NCI-H345 (cell line): ENCODE measurements around the gene ALDH1A1.

Experiments used
- DNase-seq: peaks from one replicate; lab custom pipeline; 2025; lab: John Stamatoyannopoulos, UW

Gene ALDH1A1

DNA sequence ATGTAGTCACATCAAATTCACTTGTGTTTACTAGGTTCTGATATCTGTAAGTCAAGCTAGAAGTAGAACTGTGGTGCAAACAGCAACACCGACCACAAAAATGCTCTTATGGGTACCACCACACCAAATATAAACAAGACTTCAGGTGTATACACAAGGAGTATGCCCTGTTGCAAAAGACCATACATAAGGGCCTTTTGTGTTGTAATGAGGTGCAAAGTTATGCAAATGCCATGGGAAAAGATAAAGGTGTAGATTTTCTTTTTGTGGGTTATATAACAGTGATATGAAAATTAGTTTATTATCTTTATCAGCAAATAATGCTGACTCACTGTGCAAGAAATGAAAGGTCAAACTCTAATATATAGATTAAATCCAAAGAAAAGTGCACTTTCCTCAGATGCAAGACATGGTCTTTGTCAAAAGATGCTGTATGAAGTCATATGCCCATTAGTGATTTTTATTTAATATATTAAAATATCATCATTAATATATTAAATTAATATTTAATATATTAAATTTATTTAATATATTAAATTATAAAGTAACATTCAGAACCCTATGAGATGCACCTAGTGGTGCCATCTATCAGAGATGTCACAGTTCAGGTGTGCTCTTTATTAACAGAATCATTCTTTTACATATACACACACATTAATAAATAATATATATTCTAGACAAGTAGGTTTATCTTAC lies 26.7 kb upstream of the ALDH1A1 start:
- no peak for DNase-seq

DNA sequence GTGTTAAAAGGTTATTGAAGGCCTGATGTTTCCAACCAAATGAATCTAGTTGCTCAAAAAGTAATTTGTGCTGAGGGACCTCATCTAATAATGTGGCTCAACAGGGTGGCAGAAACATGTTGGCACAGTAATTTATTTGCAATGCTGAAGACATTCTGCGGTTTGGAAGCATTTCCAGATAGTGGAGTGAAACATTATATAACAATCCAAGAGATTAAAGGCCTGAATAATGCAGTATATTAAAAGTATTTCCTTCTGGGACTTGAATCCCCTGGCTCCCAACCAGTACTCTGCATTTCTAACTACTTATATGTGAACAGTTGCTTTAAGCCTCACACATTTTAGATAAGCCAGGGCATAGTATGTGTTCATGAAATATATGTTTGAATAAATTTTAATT lies 25.9 kb upstream of the ALDH1A1 start:
- DNase-seq = no peak

DNA sequence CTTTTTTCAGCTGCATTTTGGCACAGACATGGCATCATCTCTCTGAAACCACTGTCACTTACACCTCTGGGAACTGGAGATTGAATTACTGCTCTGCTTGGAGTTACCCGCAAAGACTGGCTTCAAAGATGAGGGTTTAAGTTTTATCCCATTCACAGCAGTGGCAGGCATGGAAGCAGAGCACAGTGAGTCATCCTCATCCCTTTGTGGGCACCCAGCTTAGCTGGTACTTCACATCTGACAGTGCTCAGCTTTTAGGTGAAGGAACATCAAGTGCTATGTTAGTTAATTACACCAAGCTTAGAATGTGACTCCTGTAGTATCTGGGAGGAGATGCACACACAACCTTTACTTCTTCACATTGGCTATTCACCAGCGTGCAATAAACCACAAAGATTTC lies 24.8 kb upstream of the ALDH1A1 start:
- DNase-seq = no peak

DNA sequence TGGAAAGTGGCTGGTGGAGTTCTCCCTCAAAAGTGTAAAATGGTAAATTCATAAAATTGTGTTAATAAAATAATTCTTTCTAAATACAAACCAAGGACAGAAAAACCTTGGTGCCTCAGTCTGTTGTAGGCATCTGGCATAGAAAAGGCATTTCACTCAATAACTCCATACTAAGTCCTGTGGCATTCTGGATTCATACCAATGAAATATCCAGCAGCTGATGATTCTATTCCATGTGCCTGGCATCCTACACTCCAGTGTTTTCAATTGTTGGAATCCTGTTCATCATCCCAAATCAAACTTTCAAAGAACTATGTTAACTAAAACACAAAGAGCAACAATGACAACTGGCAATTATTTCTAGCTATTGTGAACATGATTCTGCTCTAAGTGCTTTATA lies 21.6 kb upstream of the ALDH1A1 start:
- no peak for DNase-seq

DNA sequence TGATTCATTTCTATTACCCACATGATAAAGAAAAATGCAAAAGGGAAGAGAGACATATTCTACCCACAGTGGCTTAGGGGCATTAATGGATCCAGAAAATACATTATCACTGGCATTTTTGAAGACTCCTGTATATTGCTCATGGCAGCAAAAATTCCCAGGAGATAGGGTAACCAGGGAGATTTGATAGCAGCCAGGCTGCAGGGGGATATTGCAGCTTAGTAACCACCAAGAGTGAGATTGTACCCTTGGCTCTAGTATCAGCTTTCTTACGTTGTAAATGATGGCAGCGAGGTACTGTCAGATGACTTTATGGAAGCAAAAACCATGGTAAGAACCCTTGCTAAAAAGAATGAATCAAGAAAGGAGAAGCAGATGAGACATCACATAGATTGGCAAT lies 19.8 kb upstream of the ALDH1A1 start:
- DNase-seq = no peak

DNA sequence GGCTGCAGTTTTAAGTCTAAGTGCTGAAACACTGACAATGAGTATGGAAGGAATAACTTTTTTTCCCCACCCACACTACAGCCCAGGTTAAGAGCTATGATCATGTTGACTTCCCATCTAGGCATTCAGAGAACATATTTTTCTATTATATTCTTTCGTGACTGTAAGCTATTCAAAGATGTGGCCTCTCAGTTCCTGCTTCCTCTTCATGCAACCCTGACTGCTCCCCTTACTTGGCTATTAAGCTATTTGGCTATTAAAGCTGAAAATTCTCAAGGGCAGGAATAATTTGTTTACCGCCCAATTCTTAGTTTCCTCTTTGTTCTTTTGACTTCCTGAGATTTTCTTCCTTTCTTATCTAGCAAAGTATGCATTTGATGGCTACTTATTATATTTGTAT lies 18.6 kb upstream of the ALDH1A1 start:
- DNase-seq = no peak

DNA sequence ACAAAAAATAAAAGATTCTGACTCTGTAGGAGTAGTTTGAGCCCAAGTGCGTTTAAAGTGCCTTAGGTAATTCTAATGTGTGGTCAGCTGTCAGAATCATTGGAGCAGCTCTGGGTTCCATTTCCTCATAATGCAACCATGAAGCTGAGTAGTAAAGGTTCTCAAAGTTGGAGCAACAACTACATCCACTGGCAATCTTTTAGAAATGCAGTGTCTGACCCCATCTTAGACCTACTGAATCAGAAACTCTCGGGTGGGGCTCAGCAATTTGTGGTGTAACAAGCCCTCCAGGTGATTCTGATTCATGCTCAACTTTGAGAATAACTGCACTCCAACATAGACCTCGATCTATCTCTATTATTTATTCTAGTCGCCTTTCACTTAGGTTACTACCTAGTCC lies 7.6 kb upstream of the ALDH1A1 start:
- DNase-seq = no peak

DNA sequence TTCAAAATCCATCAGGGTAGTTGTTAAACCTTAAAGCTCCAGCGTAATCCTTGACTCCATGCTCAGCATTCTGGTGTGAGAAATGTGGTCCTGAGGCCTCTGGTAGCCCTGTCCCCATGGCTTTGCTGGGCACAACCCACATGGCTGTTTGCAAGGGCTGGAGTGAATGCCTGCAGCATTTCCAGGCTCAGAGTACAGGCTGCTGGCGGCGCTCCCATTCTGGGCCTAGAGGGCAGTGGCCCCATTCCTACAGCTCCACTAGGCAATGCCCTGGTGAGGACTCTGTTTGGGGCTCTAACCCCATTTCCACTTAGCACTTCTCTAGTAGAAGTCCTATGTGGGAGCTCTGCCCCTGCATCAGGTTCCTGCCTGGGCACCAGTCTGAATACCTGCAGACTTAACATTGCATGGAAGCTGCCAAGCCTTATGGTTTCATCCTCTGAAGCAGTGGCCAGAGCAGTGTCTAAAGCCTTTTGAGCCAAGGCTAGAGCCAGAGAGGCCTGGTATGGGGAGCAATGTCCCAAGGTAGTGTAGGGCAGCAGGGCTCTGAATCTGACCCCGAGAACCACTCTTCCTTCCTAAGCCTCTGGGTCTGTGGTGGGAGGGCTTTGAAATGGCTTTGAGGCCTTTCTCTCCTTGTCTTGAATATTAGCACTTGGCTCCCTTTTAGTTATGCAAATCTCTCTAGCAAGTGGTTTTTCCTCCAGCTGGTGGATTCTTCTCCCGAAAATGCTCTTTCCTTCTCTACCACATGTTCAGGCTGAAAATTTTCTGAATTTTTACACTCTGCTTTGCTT lies 5.8 kb upstream of the ALDH1A1 start:
- DNase-seq = no peak

DNA sequence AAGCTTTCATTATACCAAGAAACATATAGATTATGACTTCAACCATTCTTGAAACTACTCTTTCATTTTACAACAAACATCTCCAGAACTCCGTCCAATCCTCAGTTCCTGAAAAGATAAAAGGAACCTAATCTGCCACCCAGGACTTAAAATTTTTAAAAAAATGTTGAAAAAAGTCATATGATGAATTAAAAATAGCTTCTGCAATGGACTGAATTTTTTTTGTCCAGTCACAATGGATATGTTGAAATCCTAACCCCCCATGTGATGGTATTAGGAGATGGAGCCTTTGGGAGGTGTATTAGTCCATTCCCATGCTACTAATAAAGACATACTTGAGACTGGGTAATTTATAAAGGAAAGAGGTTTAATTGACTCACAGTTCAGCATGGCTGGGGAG lies 2.7 kb upstream of the ALDH1A1 start:
- DNase-seq = no peak

DNA sequence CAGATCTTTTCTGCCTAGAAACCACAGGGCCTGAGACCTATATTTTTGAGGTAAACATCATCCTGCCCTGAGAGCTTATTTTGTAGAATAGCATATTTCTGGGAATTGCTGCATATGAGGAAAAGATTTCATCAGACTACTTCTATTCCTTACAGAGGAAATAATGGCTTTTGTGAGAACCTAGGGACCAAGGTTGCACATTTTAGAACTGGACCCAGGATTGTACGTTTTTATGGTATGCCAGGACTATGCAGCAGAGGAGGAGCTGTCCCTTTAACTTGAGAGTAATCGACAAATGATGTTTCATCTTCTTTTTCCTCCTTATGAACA lies 2.2 kb upstream of the ALDH1A1 start:
- no peak for DNase-seq

DNA sequence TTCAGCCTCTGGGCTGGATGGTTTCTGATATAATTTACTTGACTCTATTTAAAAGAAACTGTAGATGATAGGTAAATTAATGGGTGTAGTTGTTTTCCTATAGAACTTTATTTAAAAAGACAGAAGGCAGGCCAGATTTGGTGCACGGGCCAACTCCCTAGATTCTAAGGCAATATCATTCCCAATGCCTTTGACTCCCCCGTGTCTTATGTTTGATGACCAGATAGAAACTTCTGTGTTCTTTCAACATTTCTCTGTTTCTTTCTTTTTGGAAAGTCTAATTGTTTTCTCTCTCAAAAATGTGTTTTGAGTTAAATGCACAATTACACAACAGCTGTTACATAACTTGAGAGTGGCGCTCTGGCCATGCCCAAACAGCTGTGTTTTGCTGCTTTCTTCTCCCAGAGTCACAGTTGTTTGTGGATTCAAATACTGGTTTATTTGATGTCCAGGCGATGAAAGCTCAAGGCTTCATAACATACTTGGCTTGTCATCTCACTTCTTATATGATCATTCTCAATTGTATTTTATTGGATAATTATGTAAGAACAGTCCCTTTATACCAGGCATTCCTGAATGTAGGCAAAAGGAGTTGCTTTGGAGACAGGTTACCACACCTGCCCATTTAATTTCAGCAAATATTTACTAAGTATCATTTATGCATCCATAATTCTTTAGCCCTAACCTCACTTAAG lies 1.7 kb upstream of the ALDH1A1 start:
- DNase-seq = no peak

DNA sequence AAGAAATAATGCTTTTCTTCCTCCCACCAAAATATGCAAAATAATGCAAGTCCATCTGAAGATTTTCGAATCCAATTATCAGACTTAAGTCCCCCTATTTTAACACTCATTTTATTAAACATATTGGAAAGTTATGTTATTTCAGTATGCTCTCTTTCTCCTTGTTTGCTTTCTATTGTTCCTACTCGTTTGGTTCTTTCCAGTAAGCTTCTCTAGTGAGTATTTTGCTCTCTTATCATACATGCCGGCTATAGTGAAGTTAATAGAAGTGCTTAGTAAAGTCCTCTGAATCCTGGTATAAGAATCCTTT lies 517 bp downstream of the ALDH1A1 start:
- DNase-seq = no peak

DNA sequence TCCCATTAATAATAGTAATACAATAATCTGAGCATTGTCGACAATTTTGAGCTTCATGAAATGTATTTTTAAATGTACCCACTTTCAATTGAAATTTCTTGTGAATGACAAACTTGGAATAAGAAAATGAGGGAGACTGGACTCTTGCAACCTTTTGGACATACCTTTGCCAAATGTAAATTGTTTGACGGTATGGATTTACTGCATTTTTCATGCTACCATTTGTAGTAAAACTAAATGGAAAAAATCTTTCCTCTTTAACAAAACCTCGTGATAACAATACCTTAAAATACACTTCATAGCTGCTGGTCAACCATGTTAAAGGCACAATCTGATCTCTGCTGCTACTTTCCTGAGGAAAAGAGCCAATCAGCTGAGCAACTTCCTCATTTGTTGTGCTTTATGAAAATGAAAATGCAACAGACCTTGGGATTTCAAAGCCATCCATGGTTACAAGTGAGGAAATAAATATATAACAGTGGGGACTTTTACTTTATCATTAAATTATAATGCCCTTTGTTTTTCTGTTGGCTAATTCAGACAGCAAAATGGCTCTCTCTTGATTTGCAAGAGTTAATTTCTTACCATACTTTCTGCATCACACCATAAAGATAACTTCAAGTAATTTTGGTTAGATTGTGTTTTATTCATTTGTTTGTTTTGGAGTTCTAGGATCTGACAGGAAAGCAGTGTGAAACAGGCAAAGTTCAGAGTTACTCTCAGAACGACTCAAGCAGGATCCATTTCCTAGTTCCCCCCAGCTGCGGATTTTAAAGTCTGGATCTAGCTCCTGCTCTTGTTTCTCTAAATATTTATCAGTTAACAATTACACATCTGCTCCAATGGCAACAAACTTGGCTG lies 1.1 kb downstream of the ALDH1A1 start:
- no peak for DNase-seq

DNA sequence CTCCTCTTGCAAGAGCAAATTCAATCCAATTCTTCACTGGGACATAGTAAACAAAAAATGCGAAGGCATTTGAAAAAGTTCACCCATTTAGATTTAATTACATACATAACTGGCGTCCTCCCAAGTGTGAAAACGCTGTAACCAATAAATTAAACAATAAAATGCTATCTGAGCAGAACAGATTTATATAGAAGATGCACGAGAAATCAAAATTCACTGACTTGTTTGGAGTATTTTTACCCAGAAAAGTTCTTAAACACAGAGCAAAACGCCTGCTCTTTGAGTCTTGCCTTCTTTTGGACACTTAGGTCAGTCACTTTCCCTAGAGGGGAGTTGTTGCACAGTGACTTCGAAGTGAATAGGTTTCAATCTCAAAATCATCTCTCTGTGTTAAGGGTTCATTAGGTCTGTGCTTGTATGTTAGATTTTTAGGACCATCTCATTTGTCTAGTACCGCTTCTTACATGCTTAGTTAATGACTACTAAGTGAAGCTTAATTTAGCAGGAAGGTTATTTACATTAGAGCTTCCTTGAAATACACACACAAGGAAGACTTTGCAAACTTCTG lies 1.9 kb downstream of the ALDH1A1 start:
- no peak for DNase-seq

DNA sequence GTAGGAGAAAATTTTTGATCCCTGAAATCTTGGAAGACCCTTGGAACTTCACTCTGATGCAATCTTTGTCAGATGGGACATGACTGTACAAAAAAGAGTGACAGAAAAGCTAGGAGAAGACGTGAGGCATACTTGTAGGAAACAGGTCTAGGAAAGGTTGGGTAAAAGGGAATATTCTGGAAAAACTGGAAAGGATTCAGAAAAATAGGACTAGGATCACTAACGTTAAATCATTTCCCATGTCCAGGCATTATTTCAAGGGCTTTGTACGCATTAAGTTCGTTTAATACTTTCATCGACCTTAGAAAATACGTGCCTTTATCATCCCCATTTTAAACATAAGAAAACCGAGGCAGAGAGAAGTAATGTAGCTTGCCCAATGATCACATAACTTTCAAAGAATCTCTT lies 2.9 kb downstream of the ALDH1A1 start:
- no peak for DNase-seq

DNA sequence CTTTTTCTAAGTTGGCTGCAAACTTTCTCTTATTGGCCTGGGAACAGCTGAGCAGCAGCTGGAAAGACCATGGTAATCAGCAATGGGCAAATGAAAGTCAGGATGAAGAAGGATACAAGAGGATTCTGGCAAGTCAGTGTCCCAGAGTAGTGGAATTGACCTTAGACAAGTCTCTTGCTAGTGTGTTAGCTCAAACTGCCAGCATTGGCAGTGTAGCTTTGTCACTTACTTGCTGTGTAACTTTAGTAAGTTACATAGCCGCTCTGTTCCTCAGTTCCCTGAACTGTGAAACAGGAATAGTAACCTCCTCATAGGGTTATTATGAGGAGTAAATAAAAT lies 3.6 kb downstream of the ALDH1A1 start:
- DNase-seq = no peak

DNA sequence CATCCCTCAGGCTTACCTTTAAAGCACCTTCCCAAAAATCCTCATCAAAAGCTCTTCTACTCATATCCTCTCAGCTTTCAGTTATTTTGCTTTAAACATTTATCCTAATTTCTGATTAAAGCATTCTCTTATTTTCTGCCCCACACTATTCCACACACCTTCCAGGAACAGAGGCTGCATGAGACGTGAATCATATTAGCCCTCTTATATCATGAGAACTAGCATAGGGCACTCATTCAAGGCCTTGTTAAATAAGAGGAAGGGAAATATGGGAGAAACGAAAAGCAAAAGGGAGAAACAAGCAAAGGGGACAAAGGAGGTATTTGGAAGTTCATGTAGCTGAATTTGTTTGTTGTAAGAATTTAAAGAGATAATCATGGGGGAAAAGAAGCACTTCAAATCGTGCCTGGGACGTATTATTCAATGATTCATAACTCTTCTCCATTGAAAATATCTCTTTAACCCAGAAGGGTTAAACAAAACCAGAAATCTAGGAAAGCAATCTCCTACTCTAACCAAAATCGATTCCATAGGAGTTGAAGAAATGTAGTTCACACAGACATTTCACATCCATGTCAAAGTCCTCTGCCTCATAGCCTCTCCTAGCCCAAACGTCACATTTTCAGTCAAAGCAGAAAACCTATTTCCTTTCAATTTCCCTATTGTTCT lies 4.1 kb downstream of the ALDH1A1 start:
- no peak for DNase-seq

DNA sequence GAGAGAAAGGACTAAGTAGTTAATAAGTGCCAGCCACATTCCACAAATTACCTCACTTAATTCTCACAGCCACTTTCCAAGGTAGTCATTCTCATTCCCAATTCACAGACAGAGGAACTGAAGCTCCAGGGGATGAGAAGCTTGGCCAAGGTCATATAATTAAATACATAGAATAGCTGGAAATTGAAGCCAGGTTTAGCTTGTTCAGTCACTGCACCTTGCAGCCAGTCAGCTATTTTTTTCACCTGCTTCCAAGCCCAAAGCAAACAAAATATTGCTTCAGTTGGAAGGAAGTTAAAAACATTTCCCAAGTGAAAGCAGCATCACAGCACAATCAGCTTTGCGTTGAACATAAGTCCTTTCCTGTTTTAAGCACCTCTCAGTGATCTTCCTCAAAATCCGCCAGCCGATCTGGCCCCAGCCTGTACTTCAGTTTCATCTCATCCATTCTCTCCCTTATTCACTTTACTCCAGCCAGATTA lies 4.8 kb downstream of the ALDH1A1 start:
- DNase-seq = no peak

DNA sequence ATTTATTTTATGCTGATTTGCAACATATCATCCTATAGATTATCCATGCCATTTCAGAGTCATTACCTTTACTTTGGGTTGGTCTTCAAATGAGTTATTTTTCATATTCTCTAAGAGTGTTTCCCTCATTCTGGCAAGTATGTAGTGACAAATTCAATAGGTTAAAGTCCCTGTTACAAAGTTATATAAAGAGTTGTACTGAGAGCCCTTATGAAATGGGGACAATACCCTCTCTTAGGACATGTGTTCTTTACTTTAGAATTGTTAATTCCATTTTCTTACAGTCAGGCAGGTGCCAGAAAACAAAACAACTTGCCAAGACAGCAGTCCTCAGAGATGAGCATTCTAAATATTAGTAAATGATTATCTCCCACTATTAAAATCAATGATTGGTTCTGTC lies 6.0 kb downstream of the ALDH1A1 start:
- no peak for DNase-seq

DNA sequence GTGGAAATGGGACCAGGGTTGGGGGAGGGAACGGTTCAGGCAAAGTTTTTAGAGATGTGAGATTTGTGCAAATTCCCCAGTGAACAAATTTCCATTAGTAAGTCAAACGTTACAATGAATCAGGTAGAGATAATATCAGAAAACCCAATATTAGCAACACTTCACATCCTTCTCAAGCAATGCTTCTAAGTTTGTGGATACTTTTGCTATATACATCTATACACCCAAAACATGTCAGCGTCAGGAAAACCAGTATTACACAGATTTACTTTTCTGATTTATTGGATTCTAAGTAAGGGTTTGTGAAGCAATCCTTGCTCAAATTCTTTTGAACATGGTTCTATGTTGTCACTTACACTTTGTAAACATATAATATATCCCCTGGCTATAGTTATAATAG lies 6.5 kb downstream of the ALDH1A1 start:
- no peak for DNase-seq

DNA sequence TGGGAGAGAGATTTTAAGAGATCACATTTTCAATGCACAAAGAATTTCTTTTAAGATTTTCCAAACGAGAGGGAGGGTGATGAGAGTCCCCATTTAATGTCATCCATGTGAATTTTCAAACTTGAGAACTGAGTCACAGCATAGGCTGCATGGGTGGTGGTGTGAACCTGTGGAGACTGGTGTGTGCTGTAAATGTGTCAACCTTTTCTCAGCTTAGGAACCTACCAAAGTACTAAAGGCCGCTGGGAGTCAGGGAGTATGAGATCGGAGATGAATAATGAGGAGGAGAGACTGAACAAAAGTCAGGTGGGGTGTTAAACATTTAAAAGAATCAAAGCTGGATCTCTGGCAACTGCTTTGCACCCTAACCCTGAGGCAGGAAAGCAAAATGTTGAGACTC lies 7.5 kb downstream of the ALDH1A1 start:
- no peak for DNase-seq
